Liver (tissue), 9 donors: ENCODE measurements around the gene CUX1. TPM values are rescaled to one million over a fixed set of nuclear protein-coding genes. Genes with fewer than 3 reads are reported as not detected.

Source experiments
- DNase-seq: peaks from one replicate; pipeline ENCODE4 v3.0.0-alpha.2; 2017; ENCODE audit warnings: low spot score
- H3K27ac ChIP-seq, 2 donors: one replicate each; pipeline ENCODE4 v1.7.0; 2013; ENCODE audit warnings: inconsistent platforms in 2 of 2, low read length in 2 of 2, control low read depth in 1 of 2, low read depth in 1 of 2, mild to moderate bottlenecking in 1 of 2
- H3K27me3 ChIP-seq, 4 donors: one replicate each; pipeline versions ENCODE4 v1.6.1 to v1.7.0; 2013; ENCODE audit warnings: low read length in 3 of 4, inconsistent platforms in 1 of 4, mild to moderate bottlenecking in 1 of 4, moderate library complexity in 1 of 4; ENCODE audit not compliant: control insufficient read depth in 4 of 4, insufficient read depth in 4 of 4
- H3K36me3 ChIP-seq, 4 donors: one replicate each; pipeline versions ENCODE4 v1.6.1 to v1.7.0; 2013; ENCODE audit warnings: low read length in 3 of 4, mild to moderate bottlenecking in 3 of 4, low read depth in 1 of 4, moderate library complexity in 1 of 4; ENCODE audit not compliant: control insufficient read depth in 4 of 4, insufficient read depth in 3 of 4
- H3K4me1 ChIP-seq, 4 donors: one replicate each; pipeline versions ENCODE4 v1.6.1 to v1.7.0; 2013; ENCODE audit warnings: low read length in 3 of 4, mild to moderate bottlenecking in 3 of 4, moderate library complexity in 1 of 4; ENCODE audit not compliant: control insufficient read depth in 4 of 4, insufficient read depth in 4 of 4
- H3K4me3 ChIP-seq, 3 donors: one replicate each; pipeline versions ENCODE4 v1.6.1 to v1.7.0; 2013; ENCODE audit warnings: low read length in 3 of 3, control low read depth in 1 of 3, low read depth in 1 of 3, mild to moderate bottlenecking in 1 of 3
- H3K9ac ChIP-seq, 2 donors: one replicate each; pipeline ENCODE4 v1.7.0; 2013; ENCODE audit warnings: low read length in 2 of 2, mild to moderate bottlenecking in 2 of 2, moderate library complexity in 2 of 2, control low read depth in 1 of 2, low read depth in 1 of 2
- H3K9me3 ChIP-seq, 4 donors: one replicate each; pipeline versions ENCODE4 v1.6.1 to v1.7.0; 2013; ENCODE audit warnings: low read length in 3 of 4; ENCODE audit not compliant: control insufficient read depth in 4 of 4
- EGR1 ChIP-seq, 2 donors: IDR thresholded peaks; 2 replicates each; pipeline ENCODE4 v1.6.1; 2016 to 2018; ENCODE audit warnings: antibody characterized with exemption in 2 of 2, low read depth in 2 of 2
- FOXA1 ChIP-seq: IDR thresholded peaks from 2 replicates; pipeline ENCODE4 v1.6.1; 2016; ENCODE audit warnings: antibody characterized with exemption
- FOXA2 ChIP-seq: IDR thresholded peaks from 2 replicates; pipeline ENCODE4 v1.6.1; 2016; ENCODE audit warnings: antibody characterized with exemption
- GABPA ChIP-seq, 2 donors: IDR thresholded peaks in 1 of 2; conservative IDR thresholded peaks in 1 of 2; 2 replicates each; pipeline ENCODE4 v1.6.1; 2016; ENCODE audit warnings: antibody characterized with exemption in 2 of 2, mild to moderate bottlenecking in 1 of 2, moderate library complexity in 1 of 2
- HNF4A ChIP-seq, 2 donors: conservative IDR thresholded peaks; 2 replicates each; pipeline ENCODE4 v1.6.1; 2016; ENCODE audit warnings: antibody characterized with exemption in 2 of 2, mild to moderate bottlenecking in 2 of 2
- HNF4G ChIP-seq: IDR thresholded peaks from 2 replicates; pipeline ENCODE4 v1.6.1; 2016; ENCODE audit warnings: antibody characterized with exemption
- JUND ChIP-seq, 2 donors: IDR thresholded peaks; 2 replicates each; pipeline ENCODE4 v1.6.1; 2016; ENCODE audit warnings: antibody characterized with exemption in 2 of 2
- MAX ChIP-seq: IDR thresholded peaks from 2 replicates; pipeline ENCODE4 v1.6.1; 2016; ENCODE audit warnings: antibody characterized with exemption
- NR2F2 ChIP-seq: IDR thresholded peaks from 2 replicates; pipeline ENCODE4 v1.6.1; 2016; ENCODE audit warnings: antibody characterized with exemption
- RAD21 ChIP-seq, 2 donors: IDR thresholded peaks; 2 replicates each; pipeline ENCODE4 v1.6.1; 2016; ENCODE audit warnings: antibody characterized with exemption in 2 of 2, mild to moderate bottlenecking in 2 of 2
- RXRA ChIP-seq, 2 donors: IDR thresholded peaks; 2 replicates each; pipeline ENCODE4 v1.6.1; 2017 to 2018; ENCODE audit warnings: antibody characterized with exemption in 2 of 2, mild to moderate bottlenecking in 1 of 2
- SP1 ChIP-seq: IDR thresholded peaks from 2 replicates; pipeline ENCODE4 v1.6.1; 2018; ENCODE audit warnings: antibody characterized with exemption, mild to moderate bottlenecking
- TAF1 ChIP-seq: conservative IDR thresholded peaks from 2 replicates; pipeline ENCODE4 v1.6.1; 2016; ENCODE audit warnings: antibody characterized with exemption, mild to moderate bottlenecking
- YY1 ChIP-seq: IDR thresholded peaks from 2 replicates; pipeline ENCODE4 v1.6.1; 2016; ENCODE audit warnings: antibody characterized with exemption, mild to moderate bottlenecking
- WGBS: extraction: QIAGEN DNeasy Blood & Tissue Kit; methylation state at CpG from one replicate; pipeline ENCODE4 v1.1.7; 2013; 5-methylcytosine and 5-hydroxymethylcytosine counted together
- polyA plus RNA-seq, 2 donors: library from polyadenylated mRNA; stranded (reverse) in 1 of 2; unstranded in 1 of 2; fragments of 200-250 nt in 1 of 2; fragments of >200 nt in 1 of 2; fragmentation: Nextera tagmentation in 1 of 2; extraction: Ambion mirVana in 1 of 2; gene quantifications; one replicate each; pipeline versions ENCODE4 v1.2.1 to v1.2.3, GENCODE V29; 2013 to 2015
- total RNA-seq, 2 donors: library from RNA; depleted of rRNA; stranded (reverse); fragments of >200 nt; gene quantifications; one replicate each; pipeline ENCODE4 v1.2.3, GENCODE V29; 2014
- TF ChIP-seq, protein P1 (sequence below): IDR thresholded peaks from 2 replicates; pipeline ENCODE4 v1.6.1; 2016; ENCODE audit warnings: antibody characterized with exemption
- TF ChIP-seq, protein P2 (sequence below): fragments of 150-350 bp; IDR thresholded peaks from 2 replicates; pipeline ENCODE4 v1.5.1; 2017; ENCODE audit warnings: improper control_type of control experiment, low read depth, low read length; ENCODE audit not compliant: missing input control
- TF ChIP-seq, protein P3 (sequence below): IDR thresholded peaks from 2 replicates; pipeline ENCODE4 v1.6.1; 2016; ENCODE audit warnings: antibody characterized with exemption, mild to moderate bottlenecking
- donor health status: healthy.
- donor health status: healthy.
- donor health status: healthy.
- donor health status: healthy.
- donor health status: healthy.

CUX1 gene
- total and polyA plus RNA-seq, 4 donors, result 18.6 to 40.6 (median 21.4) TPM

DNA sequence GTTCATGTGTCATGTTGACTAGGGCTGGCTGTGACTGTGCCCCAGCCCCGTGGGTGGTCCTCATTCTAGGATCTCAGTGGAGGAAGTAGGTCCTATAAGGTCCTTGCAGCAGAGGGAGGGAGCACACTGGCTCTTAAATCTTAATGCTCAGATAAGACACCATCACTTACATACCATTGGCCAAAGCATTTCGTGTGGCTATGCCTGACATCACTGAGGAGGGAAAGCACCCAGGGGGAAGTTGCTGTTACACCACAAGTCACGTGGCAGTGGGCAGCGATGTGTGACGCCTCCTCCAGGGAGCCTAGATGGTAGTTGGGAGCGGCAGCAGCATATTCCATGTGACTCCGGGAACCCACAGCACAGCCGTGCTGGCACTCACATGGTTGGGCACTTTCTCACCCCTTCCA lies 244.6 kb downstream of the CUX1 start:
- no peaks in the 10 kb centered on the region for H3K27me3 ChIP-seq
- H3K27ac ChIP-seq, result no peak overlapping the region
- DNase-seq, result no peak
- no peak overlapping the region for H3K9ac ChIP-seq
- TF ChIP-seq FOXA2 (no peak), TAF1 (no peak), HNF4G (no peak)
- H3K4me1 ChIP-seq, result peaks cover 0 to 7% (median 3%) of the 10 kb centered on the region in 4 donors
- H3K36me3 ChIP-seq, result peaks cover 0 to 3% (median 0%) of the 10 kb centered on the region in 4 donors
- 86% methylated on average over 8 of the region's 8 CpGs for WGBS
- H3K4me3 ChIP-seq, result no peak overlapping the region
- no peaks in the 10 kb centered on the region for H3K9me3 ChIP-seq

GRCh38 chr7:102063690-102064180 lies 246.3 kb downstream of the CUX1 start:
- Histone ChIP-seq H3K4me1 (peaks cover 0 to 7% (median 3%) of the 10 kb centered on the region in 4 donors), H3K9me3 (no peaks in the 10 kb centered on the region), H3K36me3 (peaks cover 0 to 3% (median 0%) of the 10 kb centered on the region in 4 donors), H3K4me3 (no peak overlapping the region), H3K27ac (no peak overlapping the region), H3K27me3 (no peaks in the 10 kb centered on the region), H3K9ac (no peak overlapping the region)
- no peak for DNase-seq
- no peak for TF ChIP-seq JUND (IDR thresholded peaks at IDR 0.05)
- no peak for TF ChIP-seq FOXA2
- TF ChIP-seq, protein P1, sequence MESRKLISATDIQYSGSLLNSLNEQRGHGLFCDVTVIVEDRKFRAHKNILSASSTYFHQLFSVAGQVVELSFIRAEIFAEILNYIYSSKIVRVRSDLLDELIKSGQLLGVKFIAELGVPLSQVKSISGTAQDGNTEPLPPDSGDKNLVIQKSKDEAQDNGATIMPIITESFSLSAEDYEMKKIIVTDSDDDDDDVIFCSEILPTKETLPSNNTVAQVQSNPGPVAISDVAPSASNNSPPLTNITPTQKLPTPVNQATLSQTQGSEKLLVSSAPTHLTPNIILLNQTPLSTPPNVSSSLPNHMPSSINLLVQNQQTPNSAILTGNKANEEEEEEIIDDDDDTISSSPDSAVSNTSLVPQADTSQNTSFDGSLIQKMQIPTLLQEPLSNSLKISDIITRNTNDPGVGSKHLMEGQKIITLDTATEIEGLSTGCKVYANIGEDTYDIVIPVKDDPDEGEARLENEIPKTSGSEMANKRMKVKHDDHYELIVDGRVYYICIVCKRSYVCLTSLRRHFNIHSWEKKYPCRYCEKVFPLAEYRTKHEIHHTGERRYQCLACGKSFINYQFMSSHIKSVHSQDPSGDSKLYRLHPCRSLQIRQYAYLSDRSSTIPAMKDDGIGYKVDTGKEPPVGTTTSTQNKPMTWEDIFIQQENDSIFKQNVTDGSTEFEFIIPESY, result no peak
- 73% methylated on average over 9 of the region's 9 CpGs for WGBS

DNA sequence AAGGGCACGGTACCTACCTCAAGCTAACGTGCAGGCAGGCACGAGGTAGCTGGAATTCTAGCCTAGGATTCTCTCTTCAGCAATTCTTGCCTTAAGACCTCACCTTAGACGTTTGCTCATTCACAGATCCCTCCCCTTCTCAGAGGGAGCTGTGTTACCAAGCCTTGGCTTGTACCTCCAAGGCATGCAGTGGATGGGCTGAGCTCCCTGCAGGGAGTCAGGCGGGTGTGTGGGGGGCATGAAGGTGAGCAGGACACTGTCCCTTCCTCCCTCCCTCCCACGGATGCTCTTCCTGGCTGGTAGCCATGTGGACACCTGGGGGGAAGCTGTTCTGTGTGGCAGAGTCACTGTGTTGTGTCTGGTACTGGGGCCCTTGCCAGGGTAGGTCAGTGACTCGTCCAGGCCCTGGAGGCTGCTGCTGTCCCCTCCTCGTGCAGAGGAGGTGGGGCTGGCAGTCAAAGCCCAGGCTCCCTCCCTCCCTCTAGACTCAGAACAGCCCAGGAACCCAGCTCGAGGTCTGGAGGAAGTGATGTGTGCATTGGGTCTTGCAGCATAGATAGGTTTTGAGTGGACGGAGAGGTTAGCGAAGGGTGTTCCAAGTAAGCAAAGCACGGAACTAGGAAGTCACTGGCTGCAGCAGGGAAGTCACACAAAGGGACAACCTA lies 247.1 kb downstream of the CUX1 start:
- H3K9ac ChIP-seq, result no peak overlapping the region
- no peak overlapping the region for H3K27ac ChIP-seq
- H3K4me1 ChIP-seq, result peaks cover 0 to 7% (median 3%) of the 10 kb centered on the region in 4 donors
- H3K4me3 ChIP-seq, result no peak overlapping the region
- H3K9me3 ChIP-seq, result no peaks in the 10 kb centered on the region
- H3K27me3 ChIP-seq, result no peaks in the 10 kb centered on the region
- 56% methylated on average over 12 of the region's 12 CpGs for WGBS
- TF ChIP-seq, protein P1, result no peak
- TF ChIP-seq RXRA (IDR thresholded peaks at IDR 0.05) (peak in 1 of 2 donors; percentile 31), EGR1 (IDR thresholded peaks at IDR 0.05; ENCODE audit: low read depth in 2 of 2) (no peak), HNF4A (conservative IDR thresholded peaks at IDR 0.05) (no peak), SP1 (no peak), RAD21 (IDR thresholded peaks at IDR 0.05) (peak in 1 of 2 donors; percentile 22), GABPA (IDR thresholded peaks at IDR 0.05 in 1 of 2, conservative IDR thresholded peaks at IDR 0.05 in 1 of 2) (peak in 1 of 2 donors; percentile 20), NR2F2 (no peak), YY1 (no peak), HNF4G (no peak), FOXA1 (no peak), TAF1 (no peak), FOXA2 (no peak), MAX (no peak)
- TF ChIP-seq, protein P2, sequence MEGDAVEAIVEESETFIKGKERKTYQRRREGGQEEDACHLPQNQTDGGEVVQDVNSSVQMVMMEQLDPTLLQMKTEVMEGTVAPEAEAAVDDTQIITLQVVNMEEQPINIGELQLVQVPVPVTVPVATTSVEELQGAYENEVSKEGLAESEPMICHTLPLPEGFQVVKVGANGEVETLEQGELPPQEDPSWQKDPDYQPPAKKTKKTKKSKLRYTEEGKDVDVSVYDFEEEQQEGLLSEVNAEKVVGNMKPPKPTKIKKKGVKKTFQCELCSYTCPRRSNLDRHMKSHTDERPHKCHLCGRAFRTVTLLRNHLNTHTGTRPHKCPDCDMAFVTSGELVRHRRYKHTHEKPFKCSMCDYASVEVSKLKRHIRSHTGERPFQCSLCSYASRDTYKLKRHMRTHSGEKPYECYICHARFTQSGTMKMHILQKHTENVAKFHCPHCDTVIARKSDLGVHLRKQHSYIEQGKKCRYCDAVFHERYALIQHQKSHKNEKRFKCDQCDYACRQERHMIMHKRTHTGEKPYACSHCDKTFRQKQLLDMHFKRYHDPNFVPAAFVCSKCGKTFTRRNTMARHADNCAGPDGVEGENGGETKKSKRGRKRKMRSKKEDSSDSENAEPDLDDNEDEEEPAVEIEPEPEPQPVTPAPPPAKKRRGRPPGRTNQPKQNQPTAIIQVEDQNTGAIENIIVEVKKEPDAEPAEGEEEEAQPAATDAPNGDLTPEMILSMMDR, result no peak
- TF ChIP-seq, protein P3, sequence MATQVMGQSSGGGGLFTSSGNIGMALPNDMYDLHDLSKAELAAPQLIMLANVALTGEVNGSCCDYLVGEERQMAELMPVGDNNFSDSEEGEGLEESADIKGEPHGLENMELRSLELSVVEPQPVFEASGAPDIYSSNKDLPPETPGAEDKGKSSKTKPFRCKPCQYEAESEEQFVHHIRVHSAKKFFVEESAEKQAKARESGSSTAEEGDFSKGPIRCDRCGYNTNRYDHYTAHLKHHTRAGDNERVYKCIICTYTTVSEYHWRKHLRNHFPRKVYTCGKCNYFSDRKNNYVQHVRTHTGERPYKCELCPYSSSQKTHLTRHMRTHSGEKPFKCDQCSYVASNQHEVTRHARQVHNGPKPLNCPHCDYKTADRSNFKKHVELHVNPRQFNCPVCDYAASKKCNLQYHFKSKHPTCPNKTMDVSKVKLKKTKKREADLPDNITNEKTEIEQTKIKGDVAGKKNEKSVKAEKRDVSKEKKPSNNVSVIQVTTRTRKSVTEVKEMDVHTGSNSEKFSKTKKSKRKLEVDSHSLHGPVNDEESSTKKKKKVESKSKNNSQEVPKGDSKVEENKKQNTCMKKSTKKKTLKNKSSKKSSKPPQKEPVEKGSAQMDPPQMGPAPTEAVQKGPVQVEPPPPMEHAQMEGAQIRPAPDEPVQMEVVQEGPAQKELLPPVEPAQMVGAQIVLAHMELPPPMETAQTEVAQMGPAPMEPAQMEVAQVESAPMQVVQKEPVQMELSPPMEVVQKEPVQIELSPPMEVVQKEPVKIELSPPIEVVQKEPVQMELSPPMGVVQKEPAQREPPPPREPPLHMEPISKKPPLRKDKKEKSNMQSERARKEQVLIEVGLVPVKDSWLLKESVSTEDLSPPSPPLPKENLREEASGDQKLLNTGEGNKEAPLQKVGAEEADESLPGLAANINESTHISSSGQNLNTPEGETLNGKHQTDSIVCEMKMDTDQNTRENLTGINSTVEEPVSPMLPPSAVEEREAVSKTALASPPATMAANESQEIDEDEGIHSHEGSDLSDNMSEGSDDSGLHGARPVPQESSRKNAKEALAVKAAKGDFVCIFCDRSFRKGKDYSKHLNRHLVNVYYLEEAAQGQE, result no peak
- peaks cover 0 to 5% (median 1%) of the 10 kb centered on the region in 4 donors for H3K36me3 ChIP-seq
- no peak for DNase-seq
